ENCODE results near the gene PEAK1. TPM values are rescaled to one million over a fixed set of nuclear protein-coding genes. Genes with fewer than 3 reads are reported as not detected.
A peak's percentile ranks its signal among the peaks of the same experiment; 100 is the strongest.

The PEAK1 gene
- total RNA-seq, 1 donor from 2014 or later, result 66.6 TPM

- intact Hi-C loops (cut with DNase I), result no loop called here
- no peak for DNase-seq (ENCODE audit: missing footprints)
- ATAC-seq, result no peak
Measured at GRCh38 chr15:77426871-77427270, 7.0 kb upstream of the PEAK1 start.

- intact Hi-C loops (cut with DNase I), result no loop called here
- ATAC-seq, result no peak
- DNase-seq (ENCODE audit: missing footprints), result no peak
Measured at GRCh38 chr15:77426377-77426776, 6.5 kb upstream of the PEAK1 start.

- intact Hi-C loops (cut with DNase I), result no loop called here
- DNase-seq (ENCODE audit: missing footprints), result no peak
- no peak for ATAC-seq
Measured at GRCh38 chr15:77425104-77425503, 5.2 kb upstream of the PEAK1 start.

DNA sequence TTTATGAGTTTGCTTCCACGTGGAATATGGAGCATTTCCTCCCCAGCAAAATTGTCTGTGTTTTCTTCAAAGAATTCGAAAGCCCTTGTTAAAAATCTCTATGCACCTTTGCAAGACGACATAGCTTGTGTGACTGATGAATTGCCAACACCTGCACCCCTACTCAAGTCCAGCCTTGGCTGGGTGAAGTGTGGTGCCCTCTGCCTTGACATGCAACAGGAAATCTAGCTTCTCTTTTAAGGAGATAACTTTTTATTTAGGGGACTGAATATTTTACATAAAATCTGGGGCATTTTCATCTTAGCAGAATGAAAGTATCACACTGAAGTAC is 1.4 kb upstream of the PEAK1 start:
- DNase-seq (ENCODE audit: missing footprints), result no peak
- no peak for ATAC-seq
- intact Hi-C loops (cut with DNase I), result loop anchor here (5.0 kb wide), 1 partner anchor 121 kb away; no protein-coding TSS in a partner anchor

DNA sequence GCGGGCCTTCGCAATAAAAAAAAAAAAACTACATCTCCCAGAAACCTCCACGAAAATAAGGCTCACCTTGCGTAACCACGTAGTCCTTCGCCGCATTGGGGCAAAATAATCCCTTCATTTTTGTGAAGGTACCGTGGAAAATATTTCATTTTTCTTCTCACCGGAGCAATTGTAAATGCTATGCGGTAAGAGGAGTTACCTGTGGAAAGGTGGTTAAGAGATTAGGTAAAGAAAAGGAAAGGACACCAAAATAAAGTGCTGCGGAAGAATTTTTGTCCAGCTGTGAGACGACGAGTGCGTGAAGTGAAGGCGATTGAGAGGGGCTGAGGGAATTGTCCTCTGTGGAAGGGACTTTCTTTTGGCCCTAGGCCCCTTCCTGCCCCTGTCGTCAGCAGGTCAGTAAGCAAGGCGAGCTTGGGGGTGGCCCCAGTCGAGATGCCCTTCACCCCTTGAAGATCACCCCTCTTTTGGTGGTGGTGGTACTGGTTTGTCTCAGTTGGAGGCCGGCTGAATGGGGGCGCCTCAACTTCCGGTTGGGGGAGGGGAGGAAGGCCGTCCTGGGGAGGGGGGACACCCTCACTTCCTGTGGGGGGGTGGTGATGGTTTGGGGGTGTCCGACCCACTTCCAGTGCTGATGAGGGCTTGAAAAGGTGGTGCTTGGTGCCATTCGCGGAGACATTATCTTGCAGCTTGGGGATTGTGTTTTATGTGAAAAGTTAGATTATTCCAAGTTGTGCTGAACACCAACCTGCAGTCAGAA is 886 bp upstream of the PEAK1 start, which contains the start of gene HMG20A:
Gene HMG20A, plus strand, starts transcription at position 279 of the 760 bp plus-strand sequence. CDS start 37,520 bp downstream, outside the sequence.
- peak; percentile 72 for DNase-seq (ENCODE audit: missing footprints)

GRCh38 chr15:77418966-77419835 is 703 bp downstream of the PEAK1 start:
- intact Hi-C loops (cut with DNase I), result loop anchor here (5.0 kb wide), 2 partner anchors 67 to 232 kb away; no protein-coding TSS in a partner anchor
- peak; percentile 73 for DNase-seq (ENCODE audit: missing footprints)
- ATAC-seq, result peak; percentile 0

More for the DNA sequence above, 886 bp upstream of the PEAK1 start, which contains the start of gene HMG20A:
- ATAC-seq, result peak; percentile 45
- intact Hi-C loops (cut with DNase I), result loop anchor here (1.0 to 5.0 kb wide), 2 partner anchors 76 to 122 kb away; no protein-coding TSS in a partner anchor

GRCh38 chr15:77418391-77418965 is 1.4 kb downstream of the PEAK1 start:
- intact Hi-C loops (cut with DNase I), result loop anchor here (5.0 kb wide), 2 partner anchors 66 to 231 kb away; no protein-coding TSS in a partner anchor
- DNase-seq (ENCODE audit: missing footprints) (no peak), ATAC-seq (no peak)

DNA sequence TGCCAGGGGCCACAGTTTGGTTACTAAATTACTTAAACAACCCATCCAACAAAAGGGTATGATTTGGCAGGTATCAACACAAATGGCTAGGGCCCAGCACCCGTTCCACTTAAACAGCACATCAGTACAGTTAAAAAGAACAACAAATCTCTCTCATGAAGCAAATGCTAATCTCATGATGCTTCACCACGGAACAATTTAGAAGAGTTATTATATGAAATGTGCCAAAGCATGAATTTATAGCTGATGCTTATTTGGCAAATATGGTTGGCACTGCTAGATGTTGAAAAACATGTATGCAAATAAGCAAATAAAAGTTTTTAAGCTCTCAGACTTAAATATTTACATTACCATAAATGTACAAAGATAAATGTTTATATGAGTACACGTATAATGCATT is 2.3 kb downstream of the PEAK1 start:
- no peak for DNase-seq (ENCODE audit: missing footprints)
- ATAC-seq, result no peak
- intact Hi-C loops (cut with DNase I), result loop anchor here (5.0 kb wide), 2 partner anchors 65 to 230 kb away; no protein-coding TSS in a partner anchor

DNA sequence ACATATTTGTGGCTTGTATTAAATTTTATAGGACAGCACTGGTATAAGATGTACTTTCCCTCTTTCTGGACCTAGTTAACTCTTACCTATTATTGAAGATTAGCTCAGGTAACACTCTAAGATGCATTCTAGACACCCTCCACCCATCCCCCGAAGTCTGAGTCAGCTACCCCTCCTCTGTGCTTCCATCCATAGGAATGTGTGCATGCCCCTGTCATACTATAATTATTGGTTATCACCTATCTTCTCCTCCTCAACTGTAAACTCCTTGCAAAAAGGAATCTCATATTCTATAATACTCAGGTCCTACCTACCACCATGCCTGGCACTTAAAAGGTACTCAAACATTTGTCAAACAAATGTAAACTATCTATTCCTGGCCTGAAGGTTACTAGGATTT is 3.0 kb downstream of the PEAK1 start:
- intact Hi-C loops (cut with DNase I), result loop anchor here (5.0 kb wide), 2 partner anchors 65 to 230 kb away; no protein-coding TSS in a partner anchor
- ATAC-seq, result no peak
- DNase-seq (ENCODE audit: missing footprints), result no peak

GRCh38 chr15:77416148-77416455 is 3.8 kb downstream of the PEAK1 start:
- ATAC-seq (no peak), DNase-seq (ENCODE audit: missing footprints) (no peak)
- intact Hi-C loops (cut with DNase I), result loop anchor here (5.0 kb wide), 2 partner anchors 64 to 229 kb away; no protein-coding TSS in a partner anchor

- ATAC-seq (no peak), DNase-seq (ENCODE audit: missing footprints) (no peak)
- intact Hi-C loops (cut with DNase I), result loop anchor here (5.0 kb wide), 2 partner anchors 63 to 228 kb away; no protein-coding TSS in a partner anchor
Measured at GRCh38 chr15:77415450-77416147, 4.3 kb downstream of the PEAK1 start.

DNA sequence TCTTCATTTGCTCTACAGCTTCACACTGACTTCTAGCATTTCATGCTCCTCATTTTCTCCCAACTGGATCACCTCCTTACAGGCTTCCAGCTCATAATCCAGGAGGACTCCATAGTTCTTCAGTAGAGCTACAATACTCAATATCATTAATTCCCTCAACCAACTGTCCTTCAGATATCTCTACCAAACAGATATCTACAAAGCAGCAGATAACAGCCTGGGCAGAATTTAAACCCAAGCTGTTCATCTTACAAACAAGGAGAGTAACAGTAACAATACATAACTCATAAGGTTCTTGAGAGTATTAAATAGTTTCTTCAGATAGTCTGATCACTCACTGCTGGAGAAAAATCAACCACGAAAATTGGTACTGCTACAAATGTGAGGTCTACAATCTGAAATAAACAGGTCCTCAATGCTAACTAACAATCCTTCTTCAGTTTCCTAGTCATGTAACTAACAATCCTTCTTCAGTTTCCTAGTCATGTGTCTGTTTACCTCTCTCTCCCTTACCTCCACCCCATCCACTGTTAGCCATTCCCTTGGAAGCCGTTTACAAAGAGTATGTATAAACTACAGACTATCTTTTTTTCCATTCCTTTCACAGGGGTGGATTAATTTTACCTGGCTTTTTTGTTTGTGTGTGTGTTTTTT is 5.0 kb downstream of the PEAK1 start:
- ATAC-seq, result no peak
- intact Hi-C loops (cut with DNase I), result loop anchor here (5.0 kb wide), 2 partner anchors 63 to 228 kb away; no protein-coding TSS in a partner anchor
- no peak for DNase-seq (ENCODE audit: missing footprints)

GRCh38 chr15:77413699-77414349 is 6.1 kb downstream of the PEAK1 start:
- DNase-seq (ENCODE audit: missing footprints) (no peak), ATAC-seq (no peak)
- intact Hi-C loops (cut with DNase I), result no loop called here

- DNase-seq (ENCODE audit: missing footprints), result no peak
- intact Hi-C loops (cut with DNase I), result no loop called here
- no peak for ATAC-seq
Measured at GRCh38 chr15:77412972-77413698, 6.8 kb downstream of the PEAK1 start.

DNA sequence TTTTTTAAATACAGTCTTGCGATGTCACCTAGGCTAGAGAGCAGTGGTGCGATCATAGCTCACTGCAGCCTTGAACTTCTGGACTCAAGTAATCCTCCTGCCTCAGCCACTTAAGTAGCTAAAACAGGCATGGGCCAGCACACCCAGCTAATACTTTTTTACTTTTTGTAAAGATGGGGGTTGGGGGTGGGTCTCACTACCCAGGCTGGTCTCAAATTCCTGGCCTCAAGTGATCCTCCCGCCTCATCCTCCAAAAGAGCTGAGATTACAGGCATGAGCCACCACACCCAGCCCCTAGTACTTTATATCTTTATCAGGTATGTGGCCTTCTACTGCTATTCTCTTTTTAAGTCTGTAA is 8.3 kb downstream of the PEAK1 start:
- DNase-seq (ENCODE audit: missing footprints) (no peak), ATAC-seq (no peak)
- intact Hi-C loops (cut with DNase I), result no loop called here

DNA sequence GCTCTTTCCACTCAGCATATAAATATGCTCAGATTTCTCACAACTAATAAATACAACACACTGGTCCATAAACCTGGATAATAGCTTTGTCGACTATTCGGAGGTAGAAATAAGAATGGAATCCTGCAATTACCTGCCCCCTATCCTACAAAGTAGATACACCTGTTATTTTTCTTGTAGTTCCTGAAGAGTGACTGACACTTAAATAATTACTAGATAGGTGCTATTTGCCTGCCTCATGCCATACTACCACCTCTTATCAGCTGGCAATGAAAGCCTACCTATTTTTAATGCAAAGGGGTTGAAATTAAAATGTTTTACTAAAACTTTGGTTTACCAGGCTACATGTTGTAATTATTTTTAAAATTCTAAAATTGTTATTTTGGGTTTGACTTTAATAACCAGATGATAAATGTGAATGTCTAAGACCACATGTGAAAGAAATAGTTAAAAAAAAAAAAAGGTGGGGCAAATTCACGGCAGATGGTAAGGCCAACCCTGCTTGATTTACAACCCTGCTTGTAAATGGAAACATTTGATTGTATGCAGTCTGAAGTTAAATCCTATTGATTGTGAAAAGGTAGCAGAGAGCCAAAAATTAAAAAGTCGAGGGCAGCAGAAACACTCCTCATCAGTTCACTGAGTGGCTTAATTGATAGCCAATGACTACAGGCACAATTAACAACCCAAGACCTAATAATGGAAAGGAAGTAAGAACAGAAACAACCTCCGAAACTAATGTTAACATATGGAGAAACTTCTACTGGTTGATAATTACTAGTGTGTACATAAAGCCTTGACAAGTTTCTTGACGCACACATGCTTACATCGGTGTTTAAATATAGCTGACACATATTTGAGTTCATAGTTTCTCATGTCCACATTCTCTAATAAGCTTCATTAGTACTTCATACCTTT is 8.9 kb downstream of the PEAK1 start:
- ATAC-seq (no peak), DNase-seq (ENCODE audit: missing footprints) (no peak)
- intact Hi-C loops (cut with DNase I), result no loop called here
